Trophoblast cell (in vitro differentiated cells and primary cell): ENCODE data around the gene CRABP2.

Experiments used
- DNase-seq, 2 donors: peaks; one replicate each; pipeline ENCODE4 v3.0.0-alpha.2; 2016
- H2AFZ ChIP-seq: 2 replicates; pipeline ENCODE4 v1.6.1; 2013; ENCODE audit warnings: low read length, moderate library complexity, mild to moderate bottlenecking; ENCODE audit not compliant: insufficient read depth, poor library complexity
- H2AK5ac ChIP-seq: 2 replicates; pipeline ENCODE4 v1.6.1; 2013; ENCODE audit warnings: mild to moderate bottlenecking, low read length
- H2BK120ac ChIP-seq: 2 replicates; pipeline ENCODE4 v1.6.1; 2013; ENCODE audit warnings: low read length, mild to moderate bottlenecking, moderate library complexity; ENCODE audit not compliant: insufficient read depth, poor library complexity
- H2BK12ac ChIP-seq: 2 replicates; pipeline ENCODE4 v1.6.1; 2013; ENCODE audit warnings: mild to moderate bottlenecking, low read length, moderate library complexity
- H2BK5ac ChIP-seq: 2 replicates; pipeline ENCODE4 v1.6.1; 2013; ENCODE audit warnings: low read length, low read depth, moderate library complexity, mild to moderate bottlenecking; ENCODE audit not compliant: poor library complexity
- H3K14ac ChIP-seq: 2 replicates; pipeline ENCODE4 v1.6.1; 2013; ENCODE audit warnings: mild to moderate bottlenecking, low read length
- H3K18ac ChIP-seq: 2 replicates; pipeline ENCODE4 v1.6.1; 2013; ENCODE audit warnings: mild to moderate bottlenecking, low read length
- H3K23ac ChIP-seq: 2 replicates; pipeline ENCODE4 v1.6.1; 2013; ENCODE audit warnings: low read length
- H3K27ac ChIP-seq: 2 replicates; pipeline ENCODE4 v1.5.1; 2013; ENCODE audit warnings: low read depth, mild to moderate bottlenecking, inconsistent platforms, low read length, moderate library complexity
- H3K27me3 ChIP-seq: 2 replicates; pipeline ENCODE4 v1.6.1; 2013; ENCODE audit warnings: inconsistent platforms, mild to moderate bottlenecking, low read length, moderate library complexity; ENCODE audit not compliant: insufficient read depth
- H3K36me3 ChIP-seq, 2 experiments: 1 replicate in 1 of 2; 2 replicates in 1 of 2; pipeline ENCODE4 v1.6.1; 2013; ENCODE audit warnings: low read length in 2 of 2, mild to moderate bottlenecking in 2 of 2, moderate library complexity in 1 of 2; ENCODE audit not compliant: insufficient read depth in 2 of 2, control insufficient read depth in 1 of 2
- H3K4ac ChIP-seq: 2 replicates; pipeline ENCODE4 v1.6.1; 2013; ENCODE audit warnings: low read depth, mild to moderate bottlenecking, low read length, moderate library complexity
- H3K4me1 ChIP-seq, 2 experiments: 1 replicate in 1 of 2; 2 replicates in 1 of 2; pipeline ENCODE4 v1.6.1; 2013; ENCODE audit warnings: low read length in 2 of 2, mild to moderate bottlenecking in 2 of 2, moderate library complexity in 1 of 2; ENCODE audit not compliant: insufficient read depth in 2 of 2, control insufficient read depth in 1 of 2
- H3K4me2 ChIP-seq: 2 replicates; pipeline ENCODE4 v1.6.1; 2013; ENCODE audit warnings: inconsistent platforms, mild to moderate bottlenecking, low read length, moderate library complexity
- H3K4me3 ChIP-seq: 2 replicates; pipeline ENCODE4 v1.5.1; 2013; ENCODE audit warnings: mild to moderate bottlenecking, low read depth, low read length, inconsistent platforms
- H3K79me1 ChIP-seq: one replicate; pipeline ENCODE4 v1.6.1; 2013; ENCODE audit warnings: low read length
- H3K79me2 ChIP-seq: 2 replicates; pipeline ENCODE4 v1.6.1; 2013; ENCODE audit warnings: low read length, mild to moderate bottlenecking; ENCODE audit not compliant: control insufficient read depth, insufficient read depth, poor library complexity
- H3K9ac ChIP-seq: 2 replicates; pipeline ENCODE4 v1.6.1; 2013; ENCODE audit warnings: mild to moderate bottlenecking, low read length
- H3K9me3 ChIP-seq: 2 replicates; pipeline ENCODE4 v1.6.1; 2013; ENCODE audit warnings: low read depth, mild to moderate bottlenecking, control low read depth, inconsistent platforms, low read length; ENCODE audit not compliant: insufficient read depth
- H4K12ac ChIP-seq: 2 replicates; pipeline ENCODE4 v1.6.1; 2013; ENCODE audit warnings: low read depth, mild to moderate bottlenecking, low read length, moderate library complexity
- H4K8ac ChIP-seq: 2 replicates; pipeline ENCODE4 v1.6.1; 2013; ENCODE audit warnings: low read depth, mild to moderate bottlenecking, low read length, moderate library complexity
- H4K91ac ChIP-seq: one replicate; pipeline ENCODE4 v1.6.1; 2013; ENCODE audit warnings: low read depth, mild to moderate bottlenecking, low read length, moderate library complexity
- whole genome bisulfite sequencing: extraction: QIAGEN DNeasy Blood & Tissue Kit; methylation state at CpG from one replicate; pipeline ENCODE4 v1.1.7; 2013; ENCODE audit warnings: missing lambda C conversion rate; ENCODE audit not compliant: insufficient read length, insufficient coverage; ENCODE audit errors: extremely low coverage; 5-methylcytosine and 5-hydroxymethylcytosine counted together

Gene CRABP2

DNA sequence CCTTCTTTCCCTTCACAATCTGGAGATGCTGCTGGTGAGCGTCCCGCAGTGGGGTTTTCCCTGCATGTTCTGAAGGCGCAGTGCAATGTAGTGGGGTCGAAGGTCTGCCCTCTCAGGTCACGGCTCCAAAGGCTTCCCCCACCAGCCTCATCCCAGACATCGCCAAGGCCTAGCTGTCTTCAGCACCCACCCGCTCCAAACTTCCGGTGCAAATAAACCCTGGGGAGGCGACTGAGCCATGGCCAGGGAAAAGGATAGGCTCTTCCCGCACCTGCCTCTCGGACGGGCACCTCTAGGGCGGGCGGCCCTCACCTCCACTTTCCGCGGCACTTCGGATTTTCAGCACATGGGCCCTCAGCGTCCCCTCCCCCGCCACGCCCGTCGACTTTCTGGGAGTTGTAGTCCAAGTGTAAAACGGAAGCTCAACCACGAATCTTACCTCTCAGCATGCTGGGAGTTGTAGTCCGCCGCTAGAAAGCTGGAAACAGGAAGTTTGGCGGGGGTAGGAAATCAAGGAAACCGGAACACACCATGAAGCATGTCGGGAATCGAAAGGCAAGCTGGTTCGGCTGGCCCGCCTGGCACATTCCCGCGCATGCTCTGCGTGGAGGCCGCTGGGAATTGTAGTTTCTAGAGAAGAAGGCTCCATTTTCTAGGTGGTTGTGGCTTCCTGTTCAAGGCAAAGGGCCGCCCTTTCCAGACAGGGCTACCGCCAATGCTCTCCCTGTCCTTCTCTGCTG lies 35.5 kb upstream of the CRABP2 start, which contains the start of gene MRPL24:
TSS of gene MRPL24 (minus strand) at position 348 of the 740 bp plus-strand sequence. CDS start 2,384 bp downstream, outside the sequence.
- Histone ChIP-seq H2BK5ac (no peak within 1 kb of the TSS), H3K4ac (peak within 1 kb of the TSS; percentile 42), H3K27me3 (no peaks in the 10 kb centered on the region), H3K27ac (peak within 1 kb of the TSS; percentile 59), H3K79me1 (peaks cover 4% of the 10 kb centered on the region), H2BK12ac (no peak within 1 kb of the TSS), H4K12ac (peak within 1 kb of the TSS; percentile 63), H4K91ac (peak within 1 kb of the TSS; percentile 23), H3K9ac (peak within 1 kb of the TSS; percentile 81), H4K8ac (peak within 1 kb of the TSS; percentile 38), H3K36me3 (peaks cover 38 to 60% of the 10 kb centered on the region in 2 experiments), H2AFZ (peak within 1 kb of the TSS; percentile 4), H2BK120ac (no peak within 1 kb of the TSS), H3K4me3 (peak within 1 kb of the TSS; percentile 81), H3K23ac (no peak within 1 kb of the TSS), H2AK5ac (peak within 1 kb of the TSS; percentile 4), H3K18ac (peak within 1 kb of the TSS; percentile 0), H3K4me2 (peak within 1 kb of the TSS; percentile 66), H3K9me3 (no peaks in the 10 kb centered on the region), H3K14ac (peak within 1 kb of the TSS; percentile 73), H3K79me2 (peaks cover 4% of the 10 kb centered on the region), H3K4me1 (peaks cover 10% of the 10 kb centered on the region in 2 experiments)
- DNase-seq: peak; percentile 99 to 100
- WGBS: no CpG with 5 or more reads among the region's 38 CpGs

DNA sequence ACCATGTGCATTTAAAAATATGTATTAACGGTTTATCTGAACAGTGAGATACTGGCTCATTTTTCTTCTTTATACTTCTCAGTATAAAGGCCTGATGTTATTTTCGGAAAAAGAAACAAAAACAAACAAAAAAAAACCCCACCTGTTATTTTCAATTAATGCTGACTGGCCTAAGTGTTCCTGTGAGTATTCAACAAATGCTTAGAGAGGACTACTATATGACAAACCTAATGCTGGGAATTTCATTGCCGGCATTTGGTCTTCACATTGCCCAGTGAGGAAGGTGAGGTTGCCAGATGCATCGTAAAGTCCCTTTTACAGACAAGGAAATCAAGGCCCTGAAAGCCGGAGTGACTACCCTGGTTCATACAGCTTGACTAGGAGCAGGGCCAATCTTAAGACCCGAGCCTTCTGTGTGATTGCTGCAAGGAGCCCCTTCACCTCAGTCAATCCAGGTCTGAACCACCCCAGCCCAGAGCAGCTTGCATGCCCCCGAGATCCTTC lies 34.9 kb upstream of the CRABP2 start:
- Histone ChIP-seq H3K9ac (peak overlapping the region; percentile 81), H3K79me2 (peaks cover 4% of the 10 kb centered on the region), H3K4me1 (peaks cover 5 to 8% of the 10 kb centered on the region in 2 experiments), H2AK5ac (peak overlapping the region; percentile 4), H4K8ac (peak overlapping the region; percentile 15), H3K4me2 (peak overlapping the region; percentile 66), H3K27ac (peak overlapping the region; percentile 7), H2BK120ac (no peak overlapping the region), H2BK12ac (no peak overlapping the region), H3K36me3 (peaks cover 41 to 61% of the 10 kb centered on the region in 2 experiments), H3K9me3 (no peaks in the 10 kb centered on the region), H3K4me3 (peak overlapping the region; percentile 81), H3K4ac (peak overlapping the region; percentile 42), H4K12ac (peak overlapping the region; percentile 63), H3K14ac (peak overlapping the region; percentile 73), H2AFZ (peak overlapping the region; percentile 4), H2BK5ac (no peak overlapping the region), H3K18ac (peak overlapping the region; percentile 0), H3K23ac (no peak overlapping the region), H3K79me1 (peaks cover 4% of the 10 kb centered on the region), H3K27me3 (no peaks in the 10 kb centered on the region), H4K91ac (peak overlapping the region; percentile 4)
- no CpG with 5 or more reads among the region's 7 CpGs for WGBS
- no peak for DNase-seq

DNA sequence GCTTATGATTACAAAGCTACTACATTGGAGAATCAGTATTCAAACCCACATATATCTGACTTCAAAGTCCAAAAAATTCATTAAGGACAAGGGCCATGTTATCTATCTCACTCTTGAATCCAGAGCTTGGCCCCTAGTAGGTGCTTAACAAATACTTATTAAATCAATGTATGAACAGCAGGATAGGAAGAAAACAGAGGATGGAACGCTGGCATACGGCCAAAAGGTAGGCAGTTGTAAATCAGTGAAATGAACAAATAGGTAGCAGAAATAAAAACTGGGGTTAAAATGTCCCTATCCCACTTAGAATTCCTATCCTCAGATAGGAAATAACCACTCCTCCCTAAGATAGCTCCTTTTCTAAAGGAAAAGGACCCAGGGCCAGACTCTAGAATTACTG lies 33.5 kb upstream of the CRABP2 start:
- Histone ChIP-seq H3K4me3 (no peak overlapping the region), H2BK5ac (no peak overlapping the region), H3K27ac (no peak overlapping the region), H4K12ac (no peak overlapping the region), H4K8ac (no peak overlapping the region), H3K4me2 (no peak overlapping the region), H2AFZ (no peak overlapping the region), H3K79me2 (no peaks in the 10 kb centered on the region), H3K9ac (no peak overlapping the region), H2BK120ac (no peak overlapping the region), H3K23ac (no peak overlapping the region), H3K79me1 (peaks cover 4% of the 10 kb centered on the region), H3K4ac (no peak overlapping the region), H3K36me3 (peaks cover 33 to 52% of the 10 kb centered on the region in 2 experiments), H3K14ac (no peak overlapping the region), H2BK12ac (no peak overlapping the region), H4K91ac (no peak overlapping the region), H3K9me3 (no peaks in the 10 kb centered on the region), H3K27me3 (no peaks in the 10 kb centered on the region), H3K18ac (no peak overlapping the region), H2AK5ac (no peak overlapping the region), H3K4me1 (peaks cover 5 to 6% of the 10 kb centered on the region in 2 experiments)
- WGBS: no CpG with 5 or more reads among the region's 2 CpGs
- no peak for DNase-seq

DNA sequence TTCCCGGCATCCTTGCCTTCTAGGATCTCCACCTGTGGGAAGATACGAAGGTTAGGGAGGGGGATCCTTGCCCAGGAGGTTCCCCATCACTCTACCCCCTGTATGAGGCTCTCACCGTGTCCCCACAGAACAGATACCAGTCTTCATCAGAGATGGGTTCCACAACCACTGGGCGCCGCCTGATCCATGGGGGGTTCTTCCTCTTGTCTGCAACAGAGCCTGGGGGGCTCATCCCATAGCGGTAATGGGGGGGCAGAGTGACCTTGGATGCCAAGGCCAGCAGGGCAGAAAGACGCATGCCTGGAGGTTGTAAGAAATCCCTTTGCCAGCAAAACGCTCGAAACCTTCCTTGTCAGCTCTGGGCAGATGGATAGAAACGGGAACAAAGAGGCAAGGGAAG lies 33.0 kb upstream of the CRABP2 start:
- WGBS: no CpG with 5 or more reads among the region's 10 CpGs

More for the DNA sequence above, 33.0 kb upstream of the CRABP2 start:
- H3K18ac ChIP-seq: no peak overlapping the region
- H3K4me2 ChIP-seq: no peak overlapping the region
- H3K36me3 ChIP-seq: peaks cover 30 to 50% of the 10 kb centered on the region in 2 experiments
- H3K4ac ChIP-seq: no peak overlapping the region
- H3K27me3 ChIP-seq: no peaks in the 10 kb centered on the region
- no peak overlapping the region for H2BK5ac ChIP-seq
- no peak overlapping the region for H3K9ac ChIP-seq
- H2AFZ ChIP-seq: no peak overlapping the region
- H2BK120ac ChIP-seq: no peak overlapping the region
- no peaks in the 10 kb centered on the region for H3K79me2 ChIP-seq
- no peak overlapping the region for H4K12ac ChIP-seq
- H3K9me3 ChIP-seq: no peaks in the 10 kb centered on the region
- no peak overlapping the region for H3K4me3 ChIP-seq
- no peak overlapping the region for H3K23ac ChIP-seq
- H4K91ac ChIP-seq: no peak overlapping the region
- H4K8ac ChIP-seq: no peak overlapping the region
- H3K27ac ChIP-seq: no peak overlapping the region
- peaks cover 5 to 6% of the 10 kb centered on the region in 2 experiments for H3K4me1 ChIP-seq
- no peak overlapping the region for H3K14ac ChIP-seq
- no peak for DNase-seq
- H2AK5ac ChIP-seq: no peak overlapping the region
- no peak overlapping the region for H2BK12ac ChIP-seq
- peaks cover 4% of the 10 kb centered on the region for H3K79me1 ChIP-seq
